WTC11 (cell line): ENCODE data around the gene TMPRSS3.

Experiments used
- CTCF ChIP-seq: fragments of 200-600 bp; IDR thresholded peaks from 2 replicates; pipeline ENCODE4 v1.8.0; 2022; ENCODE audit warnings: antibody characterized with exemption
- E2F4 ChIP-seq: sonication (generic); formaldehyde crosslinking; IDR thresholded peaks from 2 replicates; pipeline ENCODE4 v1.8.1; 2022; ENCODE audit warnings: low read depth, mild to moderate bottlenecking, moderate library complexity, missing genetic modification reagents, borderline replicate concordance
- GABPB1 ChIP-seq: sonication (generic); formaldehyde crosslinking; IDR thresholded peaks from 2 replicates; pipeline ENCODE4 v1.8.1; 2023; ENCODE audit warnings: mild to moderate bottlenecking, missing genetic modification reagents
- NR2C2 ChIP-seq: sonication (generic); formaldehyde crosslinking; IDR thresholded peaks from 2 replicates; pipeline ENCODE4 v1.8.0; 2022; ENCODE audit warnings: mild to moderate bottlenecking, missing genetic modification reagents
- SP1 ChIP-seq: sonication (generic); formaldehyde crosslinking; conservative IDR thresholded peaks from 2 replicates; pipeline ENCODE4 v1.8.1; 2022; ENCODE audit warnings: missing genetic modification reagents
- TCF7 ChIP-seq: sonication (generic); formaldehyde crosslinking; IDR thresholded peaks from 2 replicates; pipeline ENCODE4 v1.8.0; 2022; ENCODE audit warnings: mild to moderate bottlenecking, low read depth, missing genetic modification reagents, moderate library complexity
- ZNF121 ChIP-seq: sonication (generic); formaldehyde crosslinking; IDR thresholded peaks from 2 replicates; pipeline ENCODE4 v1.8.0; 2023; ENCODE audit warnings: missing genetic modification reagents
- ZNF138 ChIP-seq: sonication (generic); formaldehyde crosslinking; conservative IDR thresholded peaks from 2 replicates; pipeline ENCODE4 v1.8.1; 2022; ENCODE audit warnings: mild to moderate bottlenecking, moderate library complexity, missing genetic modification reagents
- ZNF219 ChIP-seq: sonication (generic); formaldehyde crosslinking; IDR thresholded peaks from 2 replicates; pipeline ENCODE4 v1.8.0; 2023; ENCODE audit warnings: missing genetic modification reagents, mild to moderate bottlenecking, borderline replicate concordance
- ZNF532 ChIP-seq: fragments of 250-450 bp; sonication (Bioruptor Pico); IDR thresholded peaks from 2 replicates; pipeline ENCODE4 v1.9.0; 2021; ENCODE audit warnings: mild to moderate bottlenecking, borderline replicate concordance
- TF ChIP-seq, protein P1 (sequence below): sonication (generic); formaldehyde crosslinking; IDR thresholded peaks from 2 replicates; pipeline ENCODE4 v1.8.1; 2023; ENCODE audit warnings: mild to moderate bottlenecking, missing genetic modification reagents, moderate library complexity
- TF ChIP-seq, protein P2 (sequence below): sonication (generic); formaldehyde crosslinking; IDR thresholded peaks from 2 replicates; pipeline ENCODE4 v1.8.1; 2022; ENCODE audit warnings: mild to moderate bottlenecking, missing genetic modification reagents, moderate library complexity, borderline replicate concordance

GRCh38 chr21:42395302-42395701 lies 550 bp downstream of the TMPRSS3 start:
- no peak for TF ChIP-seq ZNF219
- TF ChIP-seq CTCF, result no peak
- no peak for TF ChIP-seq ZNF532 (CRISPR knock-in tag)
- TF ChIP-seq SP1 (CRISPR knock-in tag), result no peak
- no peak for TF ChIP-seq TCF7 (CRISPR knock-in tag)
- no peak for TF ChIP-seq GABPB1
- TF ChIP-seq ZNF138, result no peak
- TF ChIP-seq ZNF121 (CRISPR knock-in tag), result no peak
- TF ChIP-seq, protein P1, sequence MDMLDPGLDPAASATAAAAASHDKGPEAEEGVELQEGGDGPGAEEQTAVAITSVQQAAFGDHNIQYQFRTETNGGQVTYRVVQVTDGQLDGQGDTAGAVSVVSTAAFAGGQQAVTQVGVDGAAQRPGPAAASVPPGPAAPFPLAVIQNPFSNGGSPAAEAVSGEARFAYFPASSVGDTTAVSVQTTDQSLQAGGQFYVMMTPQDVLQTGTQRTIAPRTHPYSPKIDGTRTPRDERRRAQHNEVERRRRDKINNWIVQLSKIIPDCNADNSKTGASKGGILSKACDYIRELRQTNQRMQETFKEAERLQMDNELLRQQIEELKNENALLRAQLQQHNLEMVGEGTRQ, result no peak
- TF ChIP-seq, protein P2, sequence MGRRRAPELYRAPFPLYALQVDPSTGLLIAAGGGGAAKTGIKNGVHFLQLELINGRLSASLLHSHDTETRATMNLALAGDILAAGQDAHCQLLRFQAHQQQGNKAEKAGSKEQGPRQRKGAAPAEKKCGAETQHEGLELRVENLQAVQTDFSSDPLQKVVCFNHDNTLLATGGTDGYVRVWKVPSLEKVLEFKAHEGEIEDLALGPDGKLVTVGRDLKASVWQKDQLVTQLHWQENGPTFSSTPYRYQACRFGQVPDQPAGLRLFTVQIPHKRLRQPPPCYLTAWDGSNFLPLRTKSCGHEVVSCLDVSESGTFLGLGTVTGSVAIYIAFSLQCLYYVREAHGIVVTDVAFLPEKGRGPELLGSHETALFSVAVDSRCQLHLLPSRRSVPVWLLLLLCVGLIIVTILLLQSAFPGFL (CRISPR knock-in tag), result no peak
- TF ChIP-seq NR2C2 (CRISPR knock-in tag), result no peak
- TF ChIP-seq E2F4 (CRISPR knock-in tag), result no peak
